ENCODE measurements around the gene ELP5.

The ELP5 gene

DNA sequence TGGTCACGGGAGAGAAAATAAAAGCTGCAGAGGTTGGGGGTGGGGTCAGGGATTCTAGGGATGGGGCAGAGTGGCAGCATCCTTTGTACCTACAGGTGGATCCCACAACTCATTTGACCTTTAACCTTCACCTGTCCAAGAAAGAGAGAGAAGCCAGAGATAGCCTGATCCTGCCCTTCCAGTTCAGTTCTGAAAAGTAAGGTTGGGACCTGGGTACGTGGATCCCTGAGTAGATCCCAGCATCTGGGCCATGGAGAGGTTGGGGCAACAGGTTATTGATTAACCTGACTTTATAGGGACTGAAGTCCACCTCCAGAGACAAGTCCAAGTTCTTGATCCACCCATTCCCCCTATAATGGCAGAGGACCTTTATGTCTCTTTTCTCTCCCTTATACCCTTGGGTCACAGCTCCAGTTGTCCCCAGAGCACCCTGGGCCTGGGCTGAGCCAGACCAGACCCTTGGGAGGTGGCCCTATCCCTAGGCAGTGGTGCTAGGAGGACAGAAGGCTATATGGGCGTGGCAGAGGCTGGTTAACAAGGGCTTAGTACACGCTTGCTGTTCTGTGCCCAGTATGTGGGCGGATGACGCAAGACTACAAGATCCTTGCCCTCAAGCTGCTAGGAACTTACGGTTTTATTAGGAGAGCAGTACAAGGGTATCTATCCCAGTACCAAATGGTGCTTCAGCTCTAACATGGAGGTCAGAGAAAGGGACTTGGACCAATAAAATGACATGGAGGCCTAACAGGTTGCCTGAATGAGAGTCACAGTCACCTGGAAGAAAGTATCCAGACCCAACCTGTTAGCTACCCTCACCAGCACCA lies 6.9 kb downstream of the ELP5 start:
- no peak for DNase-seq

DNA sequence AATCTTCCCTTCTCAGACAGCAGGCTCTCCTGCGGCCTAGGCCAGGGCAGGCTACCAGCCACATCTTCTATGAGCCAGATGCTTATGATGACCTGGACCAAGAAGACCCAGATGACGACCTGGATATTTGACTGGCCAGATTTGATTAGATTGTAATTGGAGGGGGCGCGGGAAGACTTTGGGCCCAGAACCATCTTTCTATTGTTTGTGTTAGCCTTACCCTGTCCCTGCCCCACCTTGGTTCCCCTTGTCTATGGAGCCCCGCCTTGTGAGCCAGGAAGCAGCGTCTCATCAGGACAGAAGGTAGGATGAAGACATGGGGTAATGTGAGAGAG lies 7.5 kb downstream of the ELP5 start:
- DNase-seq, result no peak

DNA sequence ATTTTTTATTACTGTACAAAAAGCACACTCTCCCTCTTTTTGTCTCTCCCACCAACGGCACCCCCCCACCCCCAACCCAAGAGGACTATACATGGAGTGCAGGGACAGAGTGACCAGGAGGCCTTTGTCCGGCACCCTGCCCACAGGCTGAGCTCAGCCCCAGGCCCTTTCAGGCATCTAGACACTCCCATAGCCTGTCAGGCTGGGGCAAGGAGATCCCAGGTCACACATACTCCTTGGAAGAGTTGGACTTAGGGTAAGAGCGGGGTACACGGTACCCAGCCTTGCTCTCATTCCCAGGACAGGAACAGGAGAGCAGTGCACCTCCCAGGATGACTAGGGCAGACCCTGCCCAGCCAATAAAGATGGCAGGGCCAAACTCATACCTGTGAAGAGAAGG lies 8.1 kb downstream of the ELP5 start:
- DNase-seq, result no peak

DNA sequence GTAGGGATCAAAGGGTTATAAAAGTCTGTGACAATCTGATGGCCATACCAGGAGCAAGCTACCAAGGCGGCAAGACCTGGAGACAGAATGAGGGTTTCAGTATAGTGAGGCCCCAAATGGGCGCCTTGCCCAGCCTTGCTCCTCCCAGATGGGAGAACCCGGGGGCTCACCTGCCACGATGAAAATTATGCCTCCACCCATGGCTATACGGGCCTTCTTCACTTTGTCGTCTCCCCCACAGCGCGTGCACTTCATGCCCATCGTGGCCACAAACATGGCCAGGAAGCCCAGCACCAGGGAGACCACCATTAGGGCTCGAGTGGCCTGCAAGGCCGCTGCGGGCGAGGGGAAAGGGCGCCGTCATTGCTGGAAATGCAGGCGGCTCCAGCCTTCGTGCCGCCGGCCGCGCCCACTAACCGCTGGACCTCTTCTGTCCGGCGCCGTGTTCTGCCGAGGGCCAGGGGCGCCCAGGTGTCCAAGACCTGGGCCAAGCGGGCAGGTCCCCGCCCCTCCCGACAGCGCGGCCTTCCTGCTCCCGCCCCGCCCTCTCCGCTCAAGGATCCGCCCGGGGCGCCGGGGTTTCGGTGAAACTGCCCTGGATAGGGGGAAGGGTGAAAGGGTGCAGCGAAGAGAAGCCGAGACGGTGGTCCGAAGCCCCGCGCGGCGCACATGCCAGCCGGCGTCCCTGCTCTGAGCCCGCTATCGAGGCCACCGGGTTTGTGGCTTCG lies 8.8 kb downstream of the ELP5 start:
- DNase-seq, result peak in 4 of 6 experiments; percentile 29 to 43 (median 36)

DNA sequence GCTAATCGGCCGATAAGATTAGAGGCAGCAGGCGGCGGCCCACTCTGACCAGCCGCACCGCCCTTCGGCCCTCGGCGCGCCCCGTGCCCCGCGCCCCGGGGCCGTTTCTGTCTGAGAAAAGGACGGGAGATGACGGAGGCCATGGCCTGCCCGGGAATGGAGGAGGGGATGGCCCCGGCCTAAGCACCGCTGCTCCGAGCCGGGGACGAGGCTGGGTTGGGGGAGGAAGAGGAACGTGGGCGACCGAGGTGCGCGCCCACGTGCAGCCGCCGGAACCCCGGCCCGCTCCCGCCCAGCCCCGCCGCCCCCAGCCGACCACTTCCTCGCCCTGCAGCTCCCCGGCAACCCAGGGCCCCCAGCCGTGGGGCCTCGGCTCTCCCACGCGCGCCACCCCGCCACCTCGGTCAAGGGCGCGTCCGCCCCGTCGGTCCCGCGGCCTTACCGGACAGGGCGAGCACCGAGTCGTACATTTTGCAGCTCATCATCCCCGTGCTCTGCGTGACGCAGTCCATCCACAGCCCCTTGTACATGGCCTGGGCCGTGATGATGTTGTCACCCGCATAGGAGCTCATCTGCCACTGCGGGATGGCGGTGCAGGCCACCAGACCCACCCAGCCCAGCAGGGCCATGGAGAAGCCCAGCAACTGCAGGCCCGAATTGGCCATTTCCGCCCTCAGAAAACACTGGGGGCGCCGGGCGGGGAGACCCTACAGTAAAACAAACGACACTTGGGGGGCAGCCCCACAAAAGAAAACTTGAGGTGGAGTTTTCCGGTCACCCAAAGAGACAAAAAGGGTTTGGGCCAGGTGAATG lies 9.6 kb downstream of the ELP5 start:
- peak in 1 of 6 experiments; percentile 30 for DNase-seq

DNA sequence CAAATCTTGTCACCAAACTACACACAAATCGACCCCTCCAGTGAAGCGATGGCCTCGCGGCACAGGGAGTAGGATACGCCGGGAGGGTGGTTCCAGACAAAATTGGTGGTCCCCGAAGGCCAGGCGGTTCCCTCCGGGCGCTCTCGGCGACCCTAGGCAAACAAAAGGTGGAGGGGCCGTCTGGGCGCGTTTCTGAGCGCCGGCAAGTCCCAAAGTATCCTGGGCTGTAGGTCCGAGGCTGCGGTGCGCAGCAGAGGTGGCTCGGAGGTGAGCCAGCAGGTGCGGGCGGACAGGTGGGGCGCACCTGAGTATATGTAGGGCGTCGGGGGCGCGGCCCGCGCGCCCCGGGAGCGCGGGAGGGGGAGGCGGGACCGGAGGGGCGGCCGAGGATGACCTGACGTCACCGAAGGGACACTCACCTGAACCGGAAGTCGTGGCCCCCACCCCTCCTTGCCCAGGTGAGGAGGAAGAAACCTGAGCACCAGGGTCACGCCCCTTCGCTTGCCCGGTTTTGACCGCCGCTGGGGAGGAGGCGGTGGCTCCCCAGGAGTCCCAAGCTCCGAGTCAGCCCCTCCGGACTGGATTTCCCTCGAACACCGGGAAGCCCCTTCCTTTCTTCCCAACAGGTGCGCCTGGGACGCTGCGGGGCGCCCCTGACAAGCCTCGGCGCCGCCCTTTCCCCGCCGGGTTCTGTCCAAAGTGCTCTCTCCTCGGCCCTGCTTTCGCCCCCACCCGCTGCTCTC lies 10.3 kb downstream of the ELP5 start, which contains the start of gene CLDN7:
TSS of gene CLDN7 (minus strand) at position 287 of the 743 bp plus-strand sequence. CDS start 435 bp downstream, outside the sequence.
- peak in 1 of 6 experiments; percentile 39 for DNase-seq

DNA sequence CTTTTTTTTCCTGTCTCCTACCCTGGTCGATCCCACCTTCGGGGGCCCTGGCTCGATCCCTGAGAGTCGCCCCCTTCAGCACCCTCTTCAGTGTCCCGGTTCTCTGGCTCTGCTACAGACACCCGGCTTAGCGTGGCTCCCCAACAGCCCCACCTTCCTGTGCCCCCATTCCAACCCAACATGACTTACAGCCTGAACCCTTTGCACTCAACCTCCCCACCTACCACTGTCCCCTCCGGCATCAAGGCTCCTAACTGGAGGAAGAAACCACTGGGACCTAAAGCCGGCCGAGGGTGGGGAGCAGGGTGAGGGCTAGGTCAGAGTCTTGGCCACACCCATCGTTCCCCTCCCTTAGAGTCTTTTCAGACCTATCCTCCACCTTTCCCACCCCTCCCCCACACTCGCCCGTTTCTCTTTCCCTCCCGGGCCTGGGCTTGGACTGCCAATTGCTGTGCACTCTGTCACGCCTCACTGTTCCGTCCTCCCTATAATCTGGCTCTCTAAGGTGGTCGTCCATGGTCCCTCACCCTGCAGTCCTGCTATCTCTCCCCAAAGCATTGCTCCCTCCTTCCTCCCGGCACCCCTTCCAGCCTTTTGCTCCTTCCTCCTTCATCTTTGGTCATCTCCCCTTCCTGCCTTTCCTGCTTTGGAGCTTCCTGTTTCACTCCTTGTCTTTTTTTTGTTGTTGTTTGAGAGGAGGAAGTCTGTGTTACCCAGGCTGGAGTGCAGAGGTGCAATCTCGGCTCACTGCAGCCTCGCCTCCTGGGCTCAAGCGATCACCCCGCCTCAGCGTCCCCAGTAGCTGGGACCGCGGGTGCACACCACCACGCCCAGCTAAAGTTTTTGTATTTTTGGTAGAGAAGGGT lies 11.2 kb downstream of the ELP5 start:
- peak in 1 of 6 experiments; percentile 39 for DNase-seq

DNA sequence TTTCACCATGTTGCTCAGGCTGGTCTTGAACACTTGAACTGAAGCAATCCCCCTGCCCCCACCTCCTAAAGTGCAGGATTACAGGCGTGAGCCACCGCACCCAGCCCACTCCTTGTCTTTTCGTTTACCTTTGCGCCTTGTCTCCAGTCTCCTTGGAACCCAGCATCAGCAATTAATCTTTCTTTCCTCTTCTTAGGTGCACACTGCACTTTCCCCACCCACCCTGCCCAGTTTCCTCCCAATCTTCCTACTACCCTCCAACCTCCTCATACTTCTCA lies 11.7 kb downstream of the ELP5 start:
- DNase-seq, result no peak

DNA sequence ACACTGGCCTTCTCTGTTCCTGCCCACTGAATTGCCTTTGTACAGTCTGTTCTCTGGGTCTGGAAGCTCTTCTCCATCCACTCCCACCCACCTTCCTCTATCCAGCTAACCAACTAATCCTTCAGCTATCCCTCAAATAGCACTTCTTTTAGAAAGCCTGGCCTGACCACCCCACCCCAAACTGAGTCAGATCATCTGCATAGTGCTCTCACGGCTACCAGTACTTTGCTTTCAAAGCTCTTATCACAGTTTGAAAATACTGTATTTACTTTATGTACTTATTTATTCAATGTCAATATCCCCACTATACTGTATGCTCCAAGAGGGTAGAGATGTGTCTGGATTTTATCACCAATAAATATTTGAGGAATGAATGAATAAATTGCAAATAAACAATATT lies 14.8 kb downstream of the ELP5 start:
- no peak for DNase-seq

DNA sequence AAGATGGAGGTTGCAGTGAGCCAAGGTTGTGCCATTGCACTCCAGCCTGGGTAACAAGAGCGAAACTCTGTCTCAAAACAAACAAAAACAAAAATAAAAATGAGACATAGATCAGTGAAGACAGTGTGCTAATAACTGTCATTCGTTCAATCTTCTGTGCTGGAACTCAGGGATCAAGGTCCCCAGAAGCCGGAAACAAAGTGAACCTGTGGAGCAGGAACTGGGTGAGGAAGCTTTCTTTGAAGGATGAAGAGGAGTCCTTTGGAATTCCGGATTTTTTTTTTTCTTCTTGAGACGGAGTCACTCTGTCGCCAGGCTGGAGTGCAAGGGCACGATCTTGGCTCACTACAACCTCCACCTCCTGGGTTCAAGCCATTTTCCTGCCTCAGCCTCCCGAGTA lies 27.4 kb downstream of the ELP5 start:
- DNase-seq, result no peak

DNA sequence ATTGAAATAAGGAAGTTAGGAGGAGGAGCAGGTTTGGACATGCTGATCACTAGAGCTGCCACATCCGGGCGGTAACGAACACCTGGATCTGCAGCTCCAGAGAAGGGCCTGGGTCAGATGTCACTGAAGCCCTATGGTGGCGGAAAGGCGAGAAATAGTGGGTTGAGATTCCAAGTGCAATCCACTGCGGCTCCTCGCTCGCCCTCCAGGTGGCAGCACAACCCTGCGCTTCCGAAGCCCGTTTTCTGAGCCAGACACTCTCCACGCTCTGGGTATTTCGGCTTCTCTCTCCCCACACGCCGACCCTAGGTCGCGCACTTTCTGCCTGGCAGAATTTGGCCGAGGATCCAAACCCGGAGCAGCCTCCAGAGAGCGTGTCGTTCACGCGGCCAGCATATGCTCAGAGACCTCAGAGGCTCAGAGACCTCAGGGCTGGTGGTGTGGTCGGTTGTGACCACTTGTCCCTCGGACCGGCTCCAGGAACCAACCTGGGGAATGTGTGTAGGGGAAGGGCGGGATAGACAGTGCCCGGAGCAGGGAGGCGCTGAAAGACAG lies 28.6 kb downstream of the ELP5 start:
- peak; percentile 70 to 88 (median 78) for DNase-seq

DNA sequence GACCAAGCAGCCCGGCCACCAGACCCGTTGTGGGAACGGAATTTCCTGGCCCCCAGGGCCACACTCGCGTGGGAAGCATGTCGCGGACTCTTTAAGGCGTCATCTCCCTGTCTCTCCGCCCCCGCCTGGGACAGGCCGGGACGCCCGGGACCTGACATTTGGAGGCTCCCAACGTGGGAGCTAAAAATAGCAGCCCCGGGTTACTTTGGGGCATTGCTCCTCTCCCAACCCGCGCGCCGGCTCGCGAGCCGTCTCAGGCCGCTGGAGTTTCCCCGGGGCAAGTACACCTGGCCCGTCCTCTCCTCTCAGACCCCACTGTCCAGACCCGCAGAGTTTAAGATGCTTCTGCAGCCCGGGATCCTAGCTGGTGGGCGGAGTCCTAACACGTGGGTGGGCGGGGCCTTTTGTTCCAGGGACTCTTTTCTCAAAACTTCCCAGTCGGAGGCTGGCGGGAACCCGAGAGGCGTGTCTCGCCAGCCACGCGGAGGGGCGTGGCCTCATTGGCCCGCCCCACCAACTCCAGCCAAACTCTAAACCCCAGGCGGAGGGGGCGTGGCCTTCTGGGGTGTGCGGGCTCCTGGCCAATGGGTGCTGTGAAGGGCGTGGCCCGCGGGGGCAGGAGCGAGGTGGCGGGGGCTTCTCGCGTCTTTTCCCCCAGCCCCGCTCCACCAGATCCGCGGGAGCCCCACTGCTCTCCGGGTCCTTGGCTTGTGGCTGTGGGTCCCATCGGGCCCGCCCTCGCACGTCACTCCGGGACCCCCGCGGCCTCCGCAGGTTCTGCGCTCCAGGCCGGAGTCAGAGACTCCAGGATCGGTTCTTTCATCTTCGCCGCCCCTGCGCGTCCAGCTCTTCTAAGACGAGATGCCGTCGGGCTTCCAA lies 29.3 kb downstream of the ELP5 start, which contains the start of gene SLC2A4:
TSS of gene SLC2A4 (plus strand) at position 645 of the 879 bp plus-strand sequence. CDS start at position 862, 217 bp downstream.
- DNase-seq, result peak; percentile 27 to 83 (median 70)

DNA sequence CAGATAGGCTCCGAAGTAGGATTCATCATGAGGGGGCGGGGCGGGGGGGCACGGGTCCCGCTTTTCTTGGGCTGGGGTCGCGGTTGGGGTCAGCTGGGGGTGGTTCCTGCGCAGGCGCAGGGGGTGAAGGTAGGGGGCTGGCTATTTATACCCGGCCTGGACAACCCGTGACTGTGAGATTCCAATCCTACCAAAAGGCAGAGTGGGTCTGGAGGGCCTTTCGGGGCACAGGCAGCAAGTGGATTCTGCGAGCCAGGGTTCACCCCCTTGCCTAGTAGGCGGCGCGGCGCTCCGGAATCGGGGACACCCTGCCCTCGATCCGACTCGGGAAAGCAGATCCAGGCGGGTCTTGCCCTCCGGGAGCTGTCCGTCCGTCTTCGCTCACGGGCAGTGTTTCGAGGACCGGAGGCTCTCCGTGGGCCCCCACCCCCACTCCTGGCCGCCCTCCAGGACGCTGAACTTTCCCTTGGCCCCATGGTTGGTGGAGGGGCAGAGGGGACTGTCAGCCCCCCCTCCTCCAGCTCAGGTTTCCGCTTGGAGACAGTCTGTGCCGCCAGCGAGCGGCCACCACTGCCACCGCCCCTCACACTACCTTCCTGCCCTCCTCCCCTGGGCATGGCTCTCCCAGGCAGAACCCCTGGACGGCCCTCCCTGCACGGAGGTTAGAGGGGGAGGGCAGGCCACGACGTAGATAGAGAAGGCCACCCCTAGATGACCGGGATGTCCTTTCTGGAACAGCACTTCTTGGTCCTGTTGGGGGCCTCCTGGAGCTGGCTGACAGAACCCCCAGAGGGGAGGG lies 30.1 kb downstream of the ELP5 start:
- DNase-seq, result peak in 1 of 6 experiments; percentile 31

DNA sequence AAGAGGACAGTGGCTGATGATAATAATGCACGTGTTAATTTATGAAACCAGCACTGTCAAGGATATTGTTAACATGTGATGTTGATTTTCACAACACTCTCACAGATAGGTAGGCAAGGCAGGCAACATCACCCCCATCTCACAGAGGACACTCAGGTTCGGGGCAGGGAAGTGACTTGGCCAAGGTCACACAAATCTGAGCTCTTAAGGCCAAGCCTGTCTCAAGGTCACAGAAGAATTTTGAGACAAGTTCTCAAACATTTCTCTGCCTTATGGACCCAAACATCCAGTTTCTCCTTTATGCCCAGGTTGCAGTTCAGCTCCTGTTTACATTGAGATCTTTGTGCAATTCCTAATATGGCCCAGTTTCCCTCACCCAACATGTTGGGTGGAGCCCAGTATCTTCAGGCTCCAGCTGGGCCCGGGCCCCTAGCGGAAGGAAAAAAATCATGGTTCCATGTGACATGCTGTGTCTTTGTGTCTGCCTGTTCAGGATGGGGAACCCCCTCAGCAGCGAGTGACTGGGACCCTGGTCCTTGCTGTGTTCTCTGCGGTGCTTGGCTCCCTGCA lies 30.8 kb downstream of the ELP5 start:
- no peak for DNase-seq

DNA sequence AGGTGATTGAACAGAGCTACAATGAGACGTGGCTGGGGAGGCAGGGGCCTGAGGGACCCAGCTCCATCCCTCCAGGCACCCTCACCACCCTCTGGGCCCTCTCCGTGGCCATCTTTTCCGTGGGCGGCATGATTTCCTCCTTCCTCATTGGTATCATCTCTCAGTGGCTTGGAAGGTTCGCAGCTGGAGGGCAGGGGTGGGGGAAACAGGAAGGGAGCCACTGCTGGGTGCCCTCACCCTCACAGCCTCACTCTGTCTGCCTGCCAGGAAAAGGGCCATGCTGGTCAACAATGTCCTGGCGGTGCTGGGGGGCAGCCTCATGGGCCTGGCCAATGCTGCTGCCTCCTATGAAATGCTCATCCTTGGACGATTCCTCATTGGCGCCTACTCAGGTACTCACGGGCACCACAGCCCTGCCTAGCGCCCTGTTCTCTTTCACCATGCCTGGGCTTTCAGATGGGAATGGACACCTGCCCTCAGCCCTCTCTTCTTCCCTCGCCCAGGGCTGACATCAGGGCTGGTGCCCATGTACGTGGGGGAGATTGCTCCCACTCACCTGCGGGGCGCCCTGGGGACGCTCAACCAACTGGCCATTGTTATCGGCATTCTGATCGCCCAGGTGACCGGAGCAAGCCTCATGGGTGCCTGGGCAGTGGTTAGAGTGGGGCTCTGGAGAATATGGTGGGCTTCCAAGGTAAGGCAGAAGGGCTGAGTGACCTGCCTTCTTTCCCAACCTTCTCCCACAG lies 31.6 kb downstream of the ELP5 start:
- DNase-seq, result no peak

DNA sequence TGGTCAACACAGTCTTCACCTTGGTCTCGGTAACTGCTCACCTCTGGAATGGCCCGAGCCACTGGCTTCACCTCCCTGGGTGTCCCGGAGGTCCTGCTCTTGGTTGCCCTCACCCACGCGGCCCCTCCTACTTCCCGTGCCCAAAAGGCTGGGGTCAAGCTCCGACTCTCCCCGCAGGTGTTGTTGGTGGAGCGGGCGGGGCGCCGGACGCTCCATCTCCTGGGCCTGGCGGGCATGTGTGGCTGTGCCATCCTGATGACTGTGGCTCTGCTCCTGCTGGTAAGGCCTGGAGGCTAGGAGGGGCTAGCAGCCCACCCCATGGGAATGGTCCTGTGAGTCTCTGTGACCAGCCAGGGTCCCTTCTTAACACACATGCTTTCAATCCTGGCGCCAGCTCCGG lies 32.9 kb downstream of the ELP5 start:
- DNase-seq, result no peak

DNA sequence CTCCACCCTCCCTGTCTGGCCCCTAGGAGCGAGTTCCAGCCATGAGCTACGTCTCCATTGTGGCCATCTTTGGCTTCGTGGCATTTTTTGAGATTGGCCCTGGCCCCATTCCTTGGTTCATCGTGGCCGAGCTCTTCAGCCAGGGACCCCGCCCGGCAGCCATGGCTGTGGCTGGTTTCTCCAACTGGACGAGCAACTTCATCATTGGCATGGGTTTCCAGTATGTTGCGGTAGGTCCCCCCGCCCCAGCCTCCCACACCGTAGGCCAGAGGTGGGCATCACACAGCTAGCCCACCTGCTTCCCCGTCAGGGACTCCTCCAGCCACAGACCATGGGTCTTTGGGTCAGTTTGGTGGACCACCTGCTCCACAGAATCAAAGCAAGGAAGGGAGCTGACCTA lies 33.7 kb downstream of the ELP5 start:
- DNase-seq, result no peak
